ENCODE measurements around the gene IL18RAP.
A peak's percentile ranks its signal among the peaks of the same experiment; 100 is the strongest.

IL18RAP gene

DNA sequence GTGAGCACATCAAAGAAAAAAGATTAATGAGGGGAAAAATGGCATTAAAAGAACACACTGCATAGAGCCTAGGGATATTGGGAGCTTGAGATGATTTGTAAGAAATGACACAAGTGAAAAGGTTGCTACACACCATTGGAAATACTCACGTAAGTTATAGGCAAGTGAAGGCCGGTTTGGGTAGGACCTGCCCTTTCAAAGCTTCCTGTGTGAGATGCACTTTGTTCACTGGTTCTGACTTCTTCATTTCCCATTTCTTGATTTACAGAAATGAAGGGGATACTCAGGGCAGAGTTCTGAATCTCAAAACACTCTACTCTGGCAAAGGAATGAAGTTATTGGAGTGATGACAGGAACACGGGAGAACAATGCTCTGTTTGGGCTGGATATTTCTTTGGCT is at the start of gene IL18RAP:
TSS of gene IL18RAP (plus strand) at position 251 of the 400 bp plus-strand sequence. CDS start at position 369, 118 bp downstream.
- DNase-seq, result peak; percentile 22

DNA sequence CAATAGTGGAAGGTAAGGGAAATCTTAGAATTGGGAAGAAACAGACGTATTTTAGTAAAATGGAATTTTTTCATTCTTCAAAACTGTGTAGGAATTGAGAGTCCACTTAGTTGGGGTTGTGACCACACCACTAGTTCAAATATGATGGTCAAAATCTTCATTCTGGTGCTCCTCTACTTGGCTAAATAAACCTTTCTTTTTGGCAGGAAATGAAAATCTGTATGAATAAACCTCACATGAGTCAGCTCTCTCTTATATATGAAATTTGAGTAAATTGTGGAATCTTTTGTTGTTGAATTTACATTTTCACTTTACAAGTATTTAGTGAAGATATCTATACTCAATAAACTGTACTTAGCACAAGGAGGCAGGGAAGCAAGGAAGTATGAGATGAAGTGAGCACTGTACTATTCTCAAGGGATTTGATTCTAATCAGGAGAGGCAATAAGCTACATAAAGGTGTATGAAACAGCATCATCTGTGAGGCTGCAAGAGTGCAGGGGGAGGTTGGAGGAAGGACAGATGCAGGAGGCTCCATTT is 46.8 kb upstream of the IL18RAP start:
- no peak for DNase-seq

GRCh38 chr2:102383722-102384121 is 39.2 kb upstream of the IL18RAP start:
- DNase-seq, result no peak

GRCh38 chr2:102385522-102385921 is 37.4 kb upstream of the IL18RAP start:
- DNase-seq, result no peak

GRCh38 chr2:102386004-102386403 is 37.0 kb upstream of the IL18RAP start:
- DNase-seq, result no peak

GRCh38 chr2:102386867-102387541 is 36.0 kb upstream of the IL18RAP start:
- no peak for DNase-seq

DNA sequence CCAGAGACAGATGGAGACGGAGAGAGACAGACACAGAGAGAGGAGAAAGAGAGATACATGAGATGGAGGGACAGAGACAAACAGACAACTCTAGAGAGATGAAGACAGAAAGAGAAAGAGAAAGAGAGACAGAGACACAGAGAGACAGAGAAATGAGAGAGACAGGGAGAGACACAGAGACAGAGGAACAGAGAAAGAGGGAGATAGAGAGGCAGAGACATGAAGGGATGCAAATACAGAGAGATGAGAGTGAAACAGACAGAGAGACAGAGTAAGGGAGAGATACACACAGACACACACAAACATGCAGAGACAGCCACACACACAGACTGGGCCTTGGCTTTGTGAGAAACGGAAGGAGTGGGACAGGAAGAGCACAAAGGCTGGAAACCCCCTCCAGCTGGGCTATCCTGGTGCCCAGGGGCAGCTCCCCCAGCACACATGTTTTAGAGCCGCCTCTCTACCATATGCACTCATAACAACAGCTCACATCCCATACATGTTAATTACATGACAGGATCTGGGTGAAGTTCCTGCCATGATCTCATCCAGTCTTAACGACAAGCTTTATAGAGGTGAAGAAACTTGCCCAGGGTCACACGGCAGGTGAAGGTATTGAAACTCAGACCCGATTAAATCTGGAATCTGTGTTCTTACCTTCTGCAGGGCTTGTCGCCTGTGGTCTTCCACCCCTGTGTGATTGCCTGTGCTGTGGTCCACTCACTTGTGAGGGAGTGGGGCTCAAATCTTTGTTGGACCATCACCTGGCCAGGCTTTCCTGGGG is 35.0 kb upstream of the IL18RAP start:
- no peak for DNase-seq

DNA sequence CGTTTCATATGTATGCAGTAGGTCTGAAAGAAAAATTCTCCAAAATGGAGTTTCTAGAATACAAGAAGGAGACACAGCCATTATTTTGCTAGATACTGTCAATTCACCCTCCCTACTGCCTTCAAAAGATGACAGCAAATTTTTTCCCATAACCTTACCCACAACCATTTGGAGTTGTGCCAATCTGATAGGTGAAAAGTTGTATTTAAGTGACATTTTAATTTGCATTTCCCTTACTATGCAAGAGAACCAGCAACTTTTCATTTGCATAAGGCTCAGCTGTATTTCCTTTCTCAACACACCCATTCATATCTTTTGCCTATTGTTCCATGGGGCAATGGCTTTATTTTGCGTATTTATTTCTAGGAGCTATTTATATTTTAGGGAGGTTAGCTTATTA is 31.4 kb upstream of the IL18RAP start:
- no peak for DNase-seq

- no peak for DNase-seq
Measured at GRCh38 chr2:102392096-102392495, 30.9 kb upstream of the IL18RAP start.

- no peak for DNase-seq
Measured at GRCh38 chr2:102392942-102393341, 30.0 kb upstream of the IL18RAP start.

- no peak for DNase-seq
Measured at GRCh38 chr2:102396012-102396411, 26.9 kb upstream of the IL18RAP start.

DNA sequence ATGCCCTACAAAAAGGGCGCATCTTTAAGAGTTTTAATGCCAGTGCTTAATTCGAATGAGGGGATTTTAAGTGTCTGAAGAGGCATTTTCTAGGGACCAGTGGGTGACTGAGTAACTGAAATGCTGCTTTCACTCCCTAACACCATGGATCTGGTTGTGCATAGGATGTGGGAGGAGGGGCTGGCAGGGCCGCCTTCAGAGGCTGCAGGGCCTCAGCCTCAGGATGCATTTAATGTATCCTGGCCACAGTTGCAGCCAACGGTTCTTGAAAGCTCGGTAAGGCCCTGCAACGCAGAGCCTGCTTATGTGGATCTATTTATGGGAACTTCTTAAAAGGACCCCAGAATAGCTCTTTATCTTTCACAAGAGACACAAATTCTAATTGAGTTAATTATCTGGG is 25.8 kb upstream of the IL18RAP start:
- DNase-seq, result no peak

DNA sequence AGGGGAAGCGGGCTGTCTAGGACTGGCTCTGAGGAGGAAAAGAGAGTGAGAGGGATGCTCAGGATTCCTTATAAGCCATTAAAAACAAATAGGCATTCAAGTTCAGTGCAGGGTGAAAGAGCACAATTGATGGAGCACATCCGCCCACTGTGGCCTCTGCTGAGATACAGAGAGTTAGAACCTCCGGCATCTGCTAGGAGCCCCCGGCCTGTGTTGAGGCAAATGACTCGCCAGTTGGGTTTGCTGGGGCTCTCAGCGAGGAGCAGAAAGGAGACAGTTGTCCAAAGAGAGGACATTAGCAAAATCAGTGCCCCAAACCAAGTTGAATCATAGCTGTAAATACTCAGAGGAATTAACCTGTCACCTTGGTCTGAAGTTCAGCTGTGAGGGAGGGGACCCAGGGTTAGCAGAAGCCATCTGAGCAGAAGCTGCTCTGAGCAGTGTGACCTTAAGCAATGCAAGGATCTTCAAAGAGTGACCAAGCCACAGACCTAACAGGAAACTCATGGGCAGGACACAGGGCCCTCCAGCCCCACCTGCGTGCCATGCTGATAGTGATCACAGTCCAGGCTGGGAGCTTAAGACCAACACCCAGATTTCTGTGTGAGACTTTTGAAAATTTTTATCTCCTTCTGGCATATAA is 23.3 kb upstream of the IL18RAP start:
- no peak for DNase-seq

GRCh38 chr2:102401456-102401855 is 21.5 kb upstream of the IL18RAP start:
- no peak for DNase-seq

DNA sequence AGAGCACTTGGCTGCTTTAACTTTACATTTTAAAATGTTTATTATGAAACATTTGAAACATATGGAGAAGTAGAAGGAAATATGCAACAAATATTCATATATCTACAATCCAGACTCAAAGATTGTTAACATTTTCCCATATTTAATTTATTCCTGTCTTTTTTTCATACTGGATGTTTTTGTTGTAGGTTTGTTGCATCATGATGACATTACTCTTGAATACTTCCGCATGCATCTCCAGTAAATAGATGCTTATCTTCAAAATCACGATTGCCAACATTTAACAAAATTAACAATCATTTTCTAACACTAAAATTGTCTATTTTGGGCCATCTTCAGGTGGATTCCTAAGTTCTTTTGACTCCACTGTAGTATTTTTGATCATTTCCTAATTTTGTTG is 21.1 kb upstream of the IL18RAP start:
- no peak for DNase-seq

- DNase-seq, result no peak
Measured at GRCh38 chr2:102410952-102411351, 12.0 kb upstream of the IL18RAP start.

DNA sequence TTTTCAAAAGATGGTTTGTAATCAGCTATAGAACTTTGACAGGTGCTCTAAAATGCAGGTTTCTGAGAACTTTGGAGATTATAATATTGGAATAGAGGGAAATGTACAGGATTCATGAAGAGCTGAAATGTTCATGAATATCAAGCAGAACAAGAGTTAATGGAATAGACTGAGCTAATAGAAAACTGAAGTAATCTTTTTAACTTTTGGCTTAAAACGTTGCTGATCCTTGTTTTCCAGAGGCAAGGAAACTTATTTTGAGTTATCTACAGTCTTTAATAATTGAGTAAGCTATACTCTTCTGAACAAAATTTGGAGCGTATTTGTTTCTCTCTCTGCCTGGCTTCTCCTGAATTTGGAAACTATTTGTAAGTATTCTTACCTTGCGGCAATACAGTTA is 10.8 kb upstream of the IL18RAP start:
- no peak for DNase-seq

DNA sequence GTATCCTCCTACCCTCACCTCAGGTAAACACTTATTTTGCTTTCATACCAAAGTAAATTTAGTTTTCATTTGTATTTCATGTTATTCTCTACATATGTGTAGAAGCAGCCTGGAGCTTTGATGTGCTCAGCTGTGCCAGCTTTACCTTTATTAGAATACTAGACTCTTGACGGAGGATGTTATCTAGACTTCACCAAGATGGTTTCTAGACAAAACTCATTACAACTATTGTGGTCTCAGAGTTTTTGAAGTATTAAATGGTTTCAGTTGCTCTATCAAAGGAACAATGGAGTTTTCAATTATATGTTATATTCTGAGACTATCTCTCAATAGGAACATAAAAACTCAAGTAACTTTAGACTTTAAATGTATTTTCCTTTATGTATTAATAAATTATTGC is 5.0 kb upstream of the IL18RAP start:
- no peak for DNase-seq

DNA sequence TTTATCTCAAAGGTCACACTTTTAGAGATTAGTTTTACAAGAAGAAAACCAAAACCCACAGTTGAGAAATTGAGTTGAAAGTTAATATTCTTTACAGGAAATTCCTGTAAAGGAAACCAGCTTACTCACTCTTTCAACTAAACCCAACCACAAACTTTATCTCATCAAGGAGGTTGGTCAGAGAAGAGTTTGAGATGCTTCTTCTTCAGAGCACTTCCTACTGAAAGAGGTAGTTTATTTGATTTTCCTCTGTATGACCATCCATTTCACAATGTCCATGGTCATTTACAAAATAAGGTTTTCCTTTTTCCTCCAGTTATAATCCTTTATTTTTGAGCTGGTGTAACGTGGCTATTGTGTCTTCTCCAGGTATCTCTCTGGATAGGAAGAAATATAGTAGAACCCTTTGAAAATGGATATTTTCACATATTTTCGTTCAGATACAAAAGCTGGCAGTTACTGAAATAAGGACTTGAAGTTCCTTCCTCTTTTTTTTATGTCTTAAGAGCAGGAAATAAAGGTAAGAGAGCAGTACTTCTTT is 4.5 kb upstream of the IL18RAP start:
- DNase-seq, result peak; percentile 98

GRCh38 chr2:102420290-102420689 is 2.7 kb upstream of the IL18RAP start:
- no peak for DNase-seq

DNA sequence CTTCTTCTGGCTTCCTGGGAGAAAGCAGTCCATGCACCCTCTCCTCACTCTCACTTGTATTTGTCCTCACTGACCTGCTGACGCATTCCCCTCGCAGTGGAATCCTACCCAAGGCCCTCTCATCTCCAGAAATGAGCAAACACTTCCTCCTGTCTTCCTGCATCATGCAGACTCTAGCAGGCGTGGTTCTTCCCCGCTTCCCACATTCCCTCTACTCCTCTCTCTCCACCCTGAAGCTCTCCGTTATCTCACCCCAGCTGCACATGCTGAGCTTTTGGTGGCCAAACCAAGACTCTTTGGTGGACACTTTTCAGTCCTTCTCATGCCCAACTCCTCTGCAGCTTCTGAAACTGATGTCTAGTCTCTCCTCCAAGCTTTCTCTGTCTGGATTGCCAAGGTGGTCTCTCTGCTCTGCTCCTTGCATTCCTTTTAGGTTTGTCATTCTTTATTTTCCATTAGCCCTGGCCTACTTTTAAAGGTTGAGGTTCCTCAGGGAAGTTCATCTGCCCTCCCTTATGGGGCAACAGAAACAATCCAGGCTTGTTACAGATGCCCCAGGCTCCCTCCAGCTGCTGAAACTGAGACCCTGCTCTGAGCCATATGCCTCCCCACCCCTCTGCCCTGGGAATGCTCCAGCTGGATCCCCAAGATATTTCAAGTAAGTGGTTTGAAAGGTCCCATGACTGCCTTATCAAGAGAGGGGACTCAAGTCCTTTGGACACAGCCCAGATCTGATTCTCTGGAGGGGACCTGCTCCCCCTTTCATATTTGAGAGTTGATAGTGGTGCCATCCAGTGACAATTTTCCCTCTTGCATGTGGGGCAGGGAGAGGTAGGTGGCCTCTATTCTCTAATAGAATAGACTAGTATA is 835 bp upstream of the IL18RAP start:
- DNase-seq, result no peak

GRCh38 chr2:102423368-102423767 is 408 bp downstream of the IL18RAP start:
- no peak for DNase-seq
